ENCODE results near the gene HSD17B12. TPM values are rescaled to one million over a fixed set of nuclear protein-coding genes. Genes with fewer than 3 reads are reported as not detected.

HSD17B12 gene
- polyA plus RNA-seq, 1 donor (not counting 4 experiments of a cell fraction or from before 2014, with no cell fraction given) = 105 TPM

- Histone ChIP-seq H3K4me2 (ENCODE audit: control insufficient read depth, extremely low read depth, insufficient read depth, low read depth, low read length) (no peak overlapping the region), H3K79me2 (ENCODE audit: control insufficient read depth, insufficient read depth, low read length) (peaks cover 67% of the 10 kb centered on the region), H3K9me1 (ENCODE audit: control insufficient read depth, extremely low read depth, insufficient read depth, low read length) (no peaks in the 10 kb centered on the region), H3K4me1 (ENCODE audit: control insufficient read depth, extremely low read depth, insufficient read depth, low read length) (peaks cover 31% of the 10 kb centered on the region), H3K36me3 (ENCODE audit: control insufficient read depth in 2 of 2, extremely low read depth in 1 of 2, insufficient read depth in 2 of 2, low read length in 2 of 2) (peaks cover 3 to 14% of the 10 kb centered on the region in 2 experiments), H3K4me3 (ENCODE audit: control insufficient read depth in 2 of 3, extremely low read depth in 1 of 3, insufficient read depth in 2 of 3, low read depth in 1 of 3, low read length in 3 of 3) (no peak overlapping the region), H3K9ac (ENCODE audit: control insufficient read depth, extremely low read depth, insufficient read depth, low read length) (no peak overlapping the region), H3K27ac (ENCODE audit: control insufficient read depth, insufficient read depth, low read length) (no peak overlapping the region), H3K27me3 (ENCODE audit: control insufficient read depth, extremely low read depth, insufficient read depth, low read length) (no peaks in the 10 kb centered on the region), H4K20me1 (ENCODE audit: control insufficient read depth, extremely low read depth, insufficient read depth, low read length) (peaks cover 13% of the 10 kb centered on the region), H2AFZ (ENCODE audit: control insufficient read depth, low read length) (no peak overlapping the region), H3K9me3 (ENCODE audit: control insufficient read depth, low read depth, low read length) (no peaks in the 10 kb centered on the region)
- dilution Hi-C loops (cut with MboI; ENCODE audit: extremely low pct_ligation_motif_present, low sequenced_read_pairs) = no loop called here
- TF ChIP-seq EZH2 (IDR thresholded peaks at IDR 0.05; ENCODE audit: low read length) (no peak), CTCF (optimal IDR thresholded peaks at IDR 0.05 in 1 of 3, IDR thresholded peaks at IDR 0.05 in 1 of 3, conservative IDR thresholded peaks at IDR 0.05 in 1 of 3; ENCODE audit: extremely low read depth in 1 of 3, insufficient read depth in 2 of 3, low read length in 3 of 3) (no peak)
- FAIRE-seq (no peak), DNase-seq (ENCODE audit: low read depth, low spot score) (peak; percentile 46)
These were observed 58.3 kb downstream of the HSD17B12 start for GRCh38 chr11:43738600-43739409.

GRCh38 chr11:43746670-43747069 lies 66.1 kb downstream of the HSD17B12 start:
- Histone ChIP-seq H3K4me3 (ENCODE audit: control insufficient read depth in 2 of 3, extremely low read depth in 1 of 3, insufficient read depth in 2 of 3, low read depth in 1 of 3, low read length in 3 of 3) (no peak overlapping the region), H4K20me1 (ENCODE audit: control insufficient read depth, extremely low read depth, insufficient read depth, low read length) (no peaks in the 10 kb centered on the region), H3K27ac (ENCODE audit: control insufficient read depth, insufficient read depth, low read length) (no peak overlapping the region), H3K4me1 (ENCODE audit: control insufficient read depth, extremely low read depth, insufficient read depth, low read length) (no peaks in the 10 kb centered on the region), H3K9me3 (ENCODE audit: control insufficient read depth, low read depth, low read length) (no peaks in the 10 kb centered on the region), H3K27me3 (ENCODE audit: control insufficient read depth, extremely low read depth, insufficient read depth, low read length) (no peaks in the 10 kb centered on the region), H3K9me1 (ENCODE audit: control insufficient read depth, extremely low read depth, insufficient read depth, low read length) (no peaks in the 10 kb centered on the region), H3K4me2 (ENCODE audit: control insufficient read depth, extremely low read depth, insufficient read depth, low read depth, low read length) (no peak overlapping the region), H3K9ac (ENCODE audit: control insufficient read depth, extremely low read depth, insufficient read depth, low read length) (no peak overlapping the region), H3K79me2 (ENCODE audit: control insufficient read depth, insufficient read depth, low read length) (peaks cover 65% of the 10 kb centered on the region), H2AFZ (ENCODE audit: control insufficient read depth, low read length) (no peak overlapping the region), H3K36me3 (ENCODE audit: control insufficient read depth in 2 of 2, extremely low read depth in 1 of 2, insufficient read depth in 2 of 2, low read length in 2 of 2) (peaks cover 2 to 8% of the 10 kb centered on the region in 2 experiments)
- TF ChIP-seq CTCF (optimal IDR thresholded peaks at IDR 0.05 in 1 of 3, IDR thresholded peaks at IDR 0.05 in 1 of 3, conservative IDR thresholded peaks at IDR 0.05 in 1 of 3; ENCODE audit: extremely low read depth in 1 of 3, insufficient read depth in 2 of 3, low read length in 3 of 3) = no peak
- TF ChIP-seq EZH2 (IDR thresholded peaks at IDR 0.05; ENCODE audit: low read length) = no peak
- FAIRE-seq (no peak), DNase-seq (ENCODE audit: low read depth, low spot score) (no peak)
- dilution Hi-C loops (cut with MboI; ENCODE audit: extremely low pct_ligation_motif_present, low sequenced_read_pairs) = no loop called here

Measured in keratinocyte (primary cell).